HG02870 (cell line): ENCODE data around the gene FAM163B.

Source experiments
- ATAC-seq: cut with Tn5 transposase; IDR thresholded peaks from one replicate; pipeline ENCODE4 v1.9.1; 2021; ENCODE audit warnings: mild to moderate bottlenecking, moderate library complexity; ENCODE audit not compliant: unreplicated experiment

FAM163B gene

DNA sequence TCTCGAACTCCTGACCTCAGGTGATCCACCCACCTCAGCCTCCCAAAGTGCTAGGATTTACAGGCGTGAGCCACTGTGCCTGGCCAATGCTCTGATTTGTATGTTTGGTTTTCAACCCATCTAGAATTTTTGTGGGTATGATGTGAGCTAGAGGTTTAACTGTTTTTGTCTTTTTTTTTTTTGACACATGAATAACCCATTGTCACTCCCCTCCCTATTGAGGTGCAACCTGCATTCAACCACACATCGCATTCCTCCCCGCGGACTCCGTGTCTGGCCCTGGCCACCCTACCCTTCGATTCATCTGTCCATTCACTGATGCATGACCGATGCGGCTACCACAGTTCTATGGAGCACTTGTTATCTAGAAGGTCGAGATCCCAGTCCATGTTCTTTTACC lies 9.5 kb upstream of the FAM163B start:
- ATAC-seq = no peak

DNA sequence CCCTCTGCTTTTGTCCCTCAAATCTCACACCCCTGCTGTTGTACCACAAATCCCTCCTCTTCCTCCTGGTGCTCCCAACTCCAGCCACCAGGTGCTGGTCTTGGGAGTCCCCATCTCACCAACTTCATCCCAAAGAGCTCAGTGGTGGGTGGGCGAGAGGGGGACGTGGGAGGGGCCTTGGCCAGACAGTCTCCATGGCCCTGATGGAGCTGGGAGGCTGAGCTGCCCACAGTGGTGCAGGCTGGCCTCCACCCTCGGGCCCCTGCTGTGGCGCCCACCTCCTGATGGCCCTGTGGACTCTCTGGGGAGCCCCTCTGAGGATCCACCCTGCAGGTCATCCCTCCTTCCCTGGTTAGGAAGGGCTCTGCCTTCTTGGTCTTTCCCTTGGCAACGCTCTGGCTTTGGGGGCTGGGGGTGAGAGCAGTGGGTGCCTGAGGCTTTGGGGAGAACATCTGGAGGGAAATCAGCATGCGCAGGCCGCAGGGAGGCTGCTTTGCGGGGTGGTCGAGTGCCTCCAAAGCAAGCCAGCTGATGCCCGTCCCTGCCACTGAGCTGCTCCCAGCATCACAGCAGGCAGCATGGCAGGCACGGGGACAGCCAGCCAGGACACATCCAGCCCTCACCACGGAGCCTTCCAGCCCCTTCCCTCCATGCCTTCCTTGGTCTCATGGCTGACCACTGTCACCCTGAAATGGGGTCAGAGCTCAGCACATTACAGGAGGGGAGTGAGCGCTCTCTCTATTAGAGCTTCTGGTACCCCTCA lies 7.6 kb upstream of the FAM163B start:
- ATAC-seq = no peak

DNA sequence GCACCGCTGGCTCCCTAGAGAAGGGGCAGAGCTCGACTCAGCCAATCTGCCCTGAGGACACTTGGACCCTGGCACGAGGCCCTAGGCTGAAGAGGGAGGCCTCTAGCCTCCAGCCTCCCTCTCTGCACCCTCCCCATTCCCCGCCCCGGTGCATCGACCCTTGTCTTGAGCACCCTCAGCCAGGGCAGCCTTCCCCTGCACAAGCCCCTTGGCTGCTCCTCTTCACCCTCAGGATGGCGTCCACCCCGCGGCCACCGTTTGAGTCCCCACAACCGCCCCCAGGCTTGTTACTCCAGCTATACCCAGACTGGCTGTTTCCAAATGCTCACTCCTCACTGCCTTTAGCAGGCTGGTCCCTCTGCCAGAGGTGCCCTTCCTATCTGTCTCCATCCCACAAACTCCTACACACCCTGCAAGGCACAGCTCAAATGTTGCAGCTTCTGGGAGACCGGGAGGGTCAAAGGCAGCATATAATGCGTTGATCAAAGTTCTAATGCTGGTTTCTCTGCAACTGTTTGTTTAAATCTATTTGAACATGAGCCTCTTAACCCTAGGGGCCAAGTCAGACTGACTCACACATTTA lies 6.5 kb upstream of the FAM163B start:
- ATAC-seq = no peak

DNA sequence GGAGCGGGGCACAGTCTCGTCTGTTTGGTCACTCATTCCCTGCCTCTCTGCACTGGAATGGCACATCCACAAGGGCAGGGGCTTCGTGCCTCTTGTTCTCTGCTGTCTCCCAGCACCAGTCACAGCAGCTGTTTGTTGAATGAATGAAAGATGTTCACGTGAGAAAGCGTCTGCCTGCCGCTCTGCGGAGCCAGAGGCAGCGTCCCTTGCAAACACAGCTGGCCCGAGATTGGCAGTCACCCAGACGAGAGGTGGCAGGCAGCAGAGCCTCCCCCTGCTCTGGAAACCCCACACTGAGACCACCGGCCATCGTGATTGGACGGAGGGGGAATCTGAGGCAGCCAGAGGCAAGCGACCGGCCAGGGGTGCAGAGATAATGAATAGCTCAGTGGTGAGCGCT lies 6.0 kb upstream of the FAM163B start:
- no peak for ATAC-seq

DNA sequence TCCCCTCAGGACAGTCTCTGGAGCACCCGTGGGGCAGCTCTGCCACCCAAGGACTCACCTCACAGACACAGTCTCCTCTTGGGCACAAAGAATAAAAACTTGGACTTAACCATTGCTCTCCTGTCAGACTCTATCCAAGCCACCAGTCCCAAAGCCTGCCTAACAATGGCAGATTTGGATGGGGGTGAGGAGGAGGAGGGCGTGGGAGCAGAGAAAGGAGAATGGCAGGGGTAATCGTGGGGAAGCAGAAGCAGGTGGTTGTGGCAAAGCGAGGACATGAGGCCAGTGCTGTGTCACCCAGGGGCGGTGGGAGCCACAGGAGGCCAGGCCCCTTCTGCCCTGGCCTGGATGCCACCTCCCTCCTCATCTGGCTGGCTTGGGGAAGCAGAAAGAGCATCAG lies 5.5 kb upstream of the FAM163B start:
- no peak for ATAC-seq

DNA sequence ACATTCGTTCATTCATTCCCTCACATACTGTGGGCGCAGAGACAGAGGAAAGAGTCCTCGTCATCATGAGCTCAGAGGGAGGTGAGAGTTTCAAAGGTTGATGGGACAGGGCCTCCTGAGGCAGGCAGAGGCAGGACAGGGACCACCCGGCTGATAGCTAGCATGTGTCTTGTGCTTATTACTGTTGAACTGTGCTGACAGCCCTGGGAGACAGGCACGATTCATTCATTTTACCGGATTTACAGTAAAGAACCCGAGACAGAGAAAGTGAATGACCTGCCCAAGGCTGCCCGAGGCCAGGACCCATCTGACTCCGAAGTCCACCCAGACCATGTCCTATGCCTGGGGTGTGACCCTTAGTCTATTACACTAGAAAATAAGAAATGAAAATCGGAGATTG lies 4.9 kb upstream of the FAM163B start:
- no peak for ATAC-seq

DNA sequence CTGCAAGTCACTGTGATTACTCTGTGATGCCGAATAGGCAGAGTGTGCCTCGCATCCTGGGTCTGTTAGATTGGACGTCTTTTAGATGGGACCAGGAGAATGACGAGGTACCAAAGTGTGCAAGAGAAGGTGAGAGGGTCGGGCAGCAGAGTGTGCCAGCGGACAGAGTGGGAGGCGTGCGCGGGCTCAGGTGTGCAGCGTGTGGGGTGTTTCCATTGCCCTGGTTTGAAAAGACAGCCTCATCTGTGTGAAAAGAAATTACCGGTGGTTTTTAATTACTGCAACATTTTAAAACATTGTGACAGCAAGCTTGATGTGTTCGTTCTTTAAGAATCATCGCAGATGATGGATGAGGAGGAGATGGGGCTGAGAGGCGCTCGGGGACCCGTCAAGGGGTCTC lies 4.2 kb upstream of the FAM163B start:
- no peak for ATAC-seq

DNA sequence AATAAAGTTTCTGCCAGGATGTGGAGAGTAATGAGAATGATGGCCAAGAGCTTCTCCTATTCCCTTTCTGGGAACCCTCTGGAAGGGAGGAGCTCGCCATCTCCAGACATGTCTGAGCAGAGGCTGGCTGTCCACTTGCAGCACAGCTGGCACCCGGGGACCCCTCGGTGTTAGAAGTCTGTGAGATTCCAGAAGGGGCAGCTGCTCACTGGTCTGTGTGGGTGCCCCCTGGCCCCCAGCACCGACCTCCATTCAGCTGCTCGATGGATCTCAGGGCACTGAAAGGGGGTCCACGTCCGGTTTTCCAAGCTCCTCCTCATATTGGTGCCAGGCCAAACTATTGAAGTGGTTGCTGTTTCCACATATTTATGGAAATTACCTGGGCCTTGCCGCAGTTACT lies 3.6 kb upstream of the FAM163B start:
- ATAC-seq = no peak

DNA sequence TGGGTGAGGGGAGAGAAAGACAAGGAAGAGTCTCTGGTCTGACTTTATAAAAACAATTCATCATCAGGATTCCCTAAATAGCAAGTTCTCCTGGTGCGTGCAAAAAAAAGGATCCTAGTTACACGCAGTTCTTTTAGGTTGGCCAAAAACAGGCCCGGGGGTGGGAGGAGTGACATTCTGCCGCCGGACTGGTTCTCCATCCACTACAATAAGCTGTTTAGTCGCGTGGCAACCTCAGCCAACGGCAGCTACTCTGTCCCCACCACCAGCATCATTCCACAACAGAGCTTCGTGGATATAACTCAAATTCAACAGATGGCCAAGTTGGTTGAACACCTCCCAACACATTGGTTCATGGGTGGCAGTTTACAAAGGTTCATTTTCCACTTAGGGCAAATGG lies 2.9 kb upstream of the FAM163B start:
- no peak for ATAC-seq

DNA sequence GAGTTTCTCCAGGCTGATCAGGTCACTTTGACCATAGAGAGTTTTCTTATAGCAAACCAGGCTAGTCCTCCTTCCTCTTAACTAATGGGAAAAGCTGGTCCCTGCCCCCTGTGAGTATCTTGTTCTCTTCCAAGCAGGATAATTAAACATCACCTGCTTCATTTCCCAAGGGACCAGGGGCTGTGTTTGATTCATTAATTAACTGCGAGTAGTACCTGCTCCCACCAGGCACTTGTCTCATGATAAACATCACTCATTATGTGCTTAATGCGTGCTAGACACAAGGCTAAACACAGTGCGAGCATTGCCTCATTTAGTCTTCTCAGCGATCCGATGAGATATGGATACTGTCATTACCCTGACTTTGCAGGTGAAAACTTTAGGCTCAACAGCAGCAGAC lies 1.7 kb upstream of the FAM163B start:
- ATAC-seq = no peak

DNA sequence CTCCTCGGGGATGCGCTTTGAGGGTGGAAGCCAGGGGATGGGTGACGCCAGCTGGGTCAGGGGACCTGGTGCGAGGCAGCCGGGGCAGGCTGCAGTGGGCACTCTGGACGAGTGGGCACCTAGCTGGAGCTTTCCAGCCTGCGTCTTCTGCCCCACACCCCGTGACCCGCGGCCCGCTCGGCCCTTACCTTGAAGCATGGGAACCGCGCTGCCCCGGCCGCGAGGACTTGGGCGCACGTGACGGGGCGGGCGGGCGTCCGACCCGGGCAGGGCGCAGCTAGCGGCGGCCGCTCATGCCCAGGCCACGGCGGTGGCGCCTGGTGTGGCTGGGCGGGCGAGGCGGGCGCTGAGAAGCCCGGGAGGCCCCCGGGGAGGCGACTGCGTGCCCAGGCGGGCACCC lies 300 bp downstream of the FAM163B start:
- no peak for ATAC-seq

DNA sequence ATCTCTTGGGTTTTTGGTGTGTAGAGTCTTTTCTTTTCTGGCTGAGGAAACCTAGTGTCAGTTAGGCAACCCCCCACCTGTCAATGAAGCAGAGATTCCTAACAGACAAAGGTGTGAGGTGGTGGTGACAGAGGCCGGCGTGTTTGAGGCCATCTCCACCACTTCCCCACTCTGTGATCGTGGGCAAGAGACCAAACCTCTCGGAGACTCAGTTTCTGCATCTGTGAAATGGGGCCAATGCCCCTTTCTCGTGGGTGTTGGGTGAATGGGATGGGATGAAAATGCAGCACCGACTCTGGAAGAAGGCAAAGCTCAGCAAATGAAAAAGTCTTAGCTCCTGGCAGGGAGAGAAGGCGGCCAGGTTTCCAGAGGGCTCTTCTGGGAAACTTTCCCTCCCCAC lies 807 bp downstream of the FAM163B start:
- no peak for ATAC-seq

DNA sequence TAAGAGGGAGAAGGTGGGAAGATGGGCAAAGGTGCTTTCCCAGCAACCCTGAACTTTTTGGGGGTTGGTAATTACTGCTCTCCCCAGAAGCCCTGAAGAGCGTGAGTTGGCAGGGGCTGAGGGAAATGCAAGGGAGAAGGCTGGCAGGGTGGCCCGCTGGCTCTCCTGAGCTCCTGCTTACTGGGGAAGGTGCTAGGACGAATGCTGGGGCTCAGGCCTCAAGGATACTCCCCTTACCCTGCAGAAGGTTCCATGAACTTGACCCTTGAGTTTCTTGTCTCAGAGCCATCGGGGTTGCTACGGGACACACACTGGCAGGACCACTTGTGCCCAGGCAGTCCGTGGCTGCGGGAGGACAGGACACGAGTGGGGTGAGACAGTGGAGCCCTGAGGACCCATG lies 1.2 kb downstream of the FAM163B start:
- no peak for ATAC-seq

DNA sequence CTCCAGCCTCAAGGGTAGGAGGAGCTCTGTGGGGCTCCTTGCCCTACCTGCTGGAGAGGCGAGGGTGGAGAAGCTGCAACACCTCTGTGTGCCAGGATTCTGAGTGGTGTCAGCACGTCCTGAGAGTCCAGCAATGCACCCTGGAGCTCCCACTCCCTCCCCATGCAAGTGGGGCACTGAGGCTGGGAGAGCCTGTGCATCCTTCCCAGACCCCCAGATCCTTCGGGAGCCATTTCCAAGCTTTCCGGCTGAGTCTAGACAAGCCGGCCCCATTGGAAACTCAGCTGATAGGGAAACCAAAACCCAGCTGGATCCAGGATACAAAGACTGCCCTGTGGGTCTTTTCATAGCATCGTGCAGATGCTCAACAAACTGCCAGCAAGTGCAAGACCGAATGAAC lies 1.8 kb downstream of the FAM163B start:
- no peak for ATAC-seq

DNA sequence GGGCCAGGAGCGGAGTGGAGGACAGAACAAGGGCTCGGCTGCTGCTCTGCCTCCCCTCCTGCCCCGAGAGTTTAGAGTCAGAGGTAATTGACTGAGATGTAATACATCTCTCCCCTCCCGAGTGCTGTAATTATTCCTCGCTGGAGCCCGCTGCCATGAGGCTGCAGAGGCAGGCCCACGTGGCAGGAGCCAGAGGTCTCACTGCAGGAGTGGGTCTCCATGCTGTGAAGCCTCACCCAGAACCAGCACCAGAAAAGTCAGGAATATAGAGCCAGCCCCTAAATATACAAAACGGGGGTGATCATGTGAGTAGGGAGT lies 2.5 kb downstream of the FAM163B start:
- ATAC-seq = no peak

DNA sequence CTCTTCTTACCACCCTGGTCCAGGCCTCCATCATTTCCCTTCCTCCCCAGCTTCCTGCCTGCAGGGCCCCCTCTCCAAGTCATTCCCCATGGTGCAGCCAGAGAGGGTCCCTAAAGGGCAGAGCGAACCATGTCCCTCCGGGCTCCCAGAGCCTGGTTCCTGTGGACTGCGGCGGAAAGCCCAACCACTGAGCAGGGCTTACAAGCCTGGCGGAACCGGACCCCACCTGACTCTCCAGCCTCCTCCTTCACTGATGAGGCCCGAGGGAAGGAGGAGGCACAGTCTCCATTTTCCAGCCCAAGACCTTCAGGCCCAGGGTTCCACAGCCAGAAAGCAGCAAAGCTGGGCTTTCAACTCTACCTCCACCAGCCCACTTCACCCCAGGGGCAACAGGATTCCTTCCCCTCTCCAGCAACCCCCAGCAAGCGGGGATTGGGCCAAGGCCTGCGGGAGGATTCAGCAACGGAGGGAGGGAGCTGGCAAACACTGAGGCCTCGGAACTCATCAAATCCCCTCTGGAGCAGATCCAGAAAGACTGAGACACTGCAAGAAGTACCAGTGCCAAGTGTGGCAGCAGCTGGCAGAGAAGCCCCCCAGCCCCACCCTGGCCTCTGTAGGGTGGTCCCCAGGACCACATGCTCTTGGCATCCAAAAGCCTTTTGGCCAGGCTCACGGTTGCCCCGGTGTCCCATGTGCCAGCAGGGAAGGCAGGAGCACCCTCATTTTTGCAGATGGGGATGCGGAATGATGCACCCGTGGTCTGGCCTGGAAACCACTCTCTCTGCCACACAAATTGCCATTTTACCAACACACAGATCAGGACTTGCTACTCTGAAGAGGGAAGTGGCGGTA lies 3.1 kb downstream of the FAM163B start:
- ATAC-seq = no peak

DNA sequence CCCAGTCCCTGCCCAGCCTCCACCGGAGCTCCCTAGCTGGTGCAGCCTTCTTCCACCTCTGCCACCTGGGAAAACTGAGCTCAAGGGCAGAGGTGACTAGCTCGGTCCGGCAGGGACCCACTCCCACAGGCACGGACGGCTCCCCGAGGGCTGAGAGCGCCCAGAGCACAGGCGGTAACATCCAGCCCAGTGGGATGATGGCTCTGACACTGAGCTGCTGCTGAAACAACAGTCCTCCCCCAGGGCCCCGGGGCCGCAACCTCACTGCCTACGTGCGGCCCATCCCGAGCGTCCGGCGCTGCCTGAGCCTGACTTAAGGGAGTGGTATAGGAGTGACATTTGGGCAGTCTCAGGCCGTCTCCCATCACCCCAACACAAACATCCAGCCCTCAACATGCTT lies 3.7 kb downstream of the FAM163B start:
- no peak for ATAC-seq

DNA sequence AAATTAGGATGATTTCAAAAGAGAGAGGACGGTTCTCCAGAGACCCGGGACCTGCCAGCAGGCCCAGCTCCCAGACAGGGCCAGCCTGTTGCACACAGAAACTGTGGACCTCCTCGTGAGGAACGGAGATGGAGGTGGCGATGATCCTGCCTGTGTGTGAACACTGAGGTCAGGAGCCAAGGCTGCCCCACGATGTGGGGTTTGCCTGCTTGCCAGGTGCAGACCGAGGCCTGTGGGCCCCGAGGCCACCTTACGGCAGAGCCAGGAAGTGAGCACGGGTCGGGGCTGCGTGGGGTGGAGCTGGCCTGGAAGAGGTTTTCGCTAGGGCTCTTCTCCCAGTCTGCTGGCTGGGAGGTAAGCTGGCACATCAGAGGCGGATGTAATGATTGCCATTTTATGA lies 4.3 kb downstream of the FAM163B start:
- ATAC-seq = no peak

DNA sequence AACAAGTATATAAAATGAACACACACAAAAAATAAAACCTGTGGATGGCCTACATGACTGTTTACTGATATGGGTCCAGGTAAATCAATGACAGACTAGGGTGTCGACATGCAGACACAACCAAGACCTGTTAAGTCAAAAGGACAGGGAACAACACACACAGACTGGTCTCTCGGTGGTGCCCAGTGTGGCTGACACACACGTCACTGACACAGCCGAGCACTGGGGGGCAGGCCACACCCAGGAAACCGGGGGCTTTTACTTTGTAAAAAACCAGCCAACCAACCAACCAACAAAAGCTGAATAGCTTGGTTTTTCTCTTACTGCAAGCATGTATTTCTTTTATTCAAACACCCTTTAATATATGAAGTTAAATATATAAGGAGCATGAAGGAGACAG lies 5.0 kb downstream of the FAM163B start:
- ATAC-seq = no peak

DNA sequence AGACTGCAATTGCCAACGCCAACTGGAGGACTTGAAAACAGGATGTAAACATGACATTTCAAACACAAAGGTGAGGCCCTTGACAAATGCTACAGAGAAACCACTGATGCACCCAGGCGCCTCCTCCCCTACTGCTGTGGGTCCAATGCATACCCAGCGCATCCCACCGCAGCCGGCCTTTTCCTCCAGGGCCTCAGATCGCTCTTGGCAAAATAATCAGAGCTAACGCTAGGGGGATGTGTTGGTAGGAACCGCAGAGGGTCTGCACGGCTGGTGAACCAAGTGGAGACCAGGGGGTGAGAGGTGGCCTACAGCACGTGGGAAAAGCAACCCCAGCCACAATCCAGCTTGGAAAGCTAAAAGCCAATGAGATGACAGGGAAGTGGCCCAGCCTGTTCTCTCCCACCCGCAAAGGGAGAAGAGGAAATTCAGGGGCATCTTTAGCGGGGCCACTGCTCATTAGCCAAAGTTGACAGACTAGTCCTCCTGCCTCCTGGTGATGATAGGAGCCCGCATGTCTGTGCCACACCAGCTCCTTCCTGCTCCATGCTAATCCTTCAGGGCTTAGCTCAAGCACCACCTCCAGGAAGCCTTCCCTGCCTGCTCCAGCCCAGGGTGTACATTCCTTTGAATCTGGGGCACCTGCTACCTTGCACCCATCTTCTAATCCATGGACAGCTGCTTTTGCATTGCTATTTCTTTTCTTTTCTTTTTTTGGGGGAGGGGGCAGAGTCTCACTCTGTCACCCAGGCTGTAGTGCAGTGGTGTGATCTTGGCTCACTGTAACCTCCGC lies 5.9 kb downstream of the FAM163B start:
- no peak for ATAC-seq

DNA sequence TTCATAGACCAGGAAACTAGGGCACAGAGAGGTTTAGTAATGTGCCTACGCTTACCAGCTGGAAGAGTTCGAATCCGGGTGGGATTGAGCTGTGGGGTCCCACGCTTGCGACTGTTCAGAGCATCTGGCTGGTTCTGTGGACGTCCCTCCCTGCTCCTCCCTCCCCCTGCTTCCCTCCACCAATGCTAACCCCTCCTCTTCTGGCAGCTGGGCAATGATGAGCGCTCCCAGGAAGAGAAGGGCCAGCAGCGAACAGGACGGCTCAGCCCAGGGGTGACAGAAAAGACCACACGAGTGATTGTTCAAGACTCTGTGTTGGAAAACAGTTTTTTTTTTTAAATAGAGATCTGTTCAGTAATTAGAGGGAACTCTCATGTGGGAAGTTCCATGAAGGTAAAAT lies 6.9 kb downstream of the FAM163B start:
- no peak for ATAC-seq
